ENCODE data around the gene TMEM125.

TMEM125 gene

GRCh38 chr1:43255438-43256210 is 14.2 kb upstream of the TMEM125 start:
- no peak for DNase-seq
- TF ChIP-seq GATA1 (IDR thresholded peaks at IDR 0.05; ENCODE audit: low read depth, low read length) (no peak), POLR2A (IDR thresholded peaks at IDR 0.05; ENCODE audit: low read length) (no peak)

GRCh38 chr1:43256675-43257570 is 12.9 kb upstream of the TMEM125 start:
- no peak for DNase-seq
- no peak for TF ChIP-seq GATA1 (IDR thresholded peaks at IDR 0.05; ENCODE audit: low read depth, low read length)
- no peak for TF ChIP-seq POLR2A (IDR thresholded peaks at IDR 0.05; ENCODE audit: low read length)

GRCh38 chr1:43258370-43258769 is 11.4 kb upstream of the TMEM125 start:
- no peak for TF ChIP-seq POLR2A (IDR thresholded peaks at IDR 0.05; ENCODE audit: low read length)
- TF ChIP-seq GATA1 (IDR thresholded peaks at IDR 0.05; ENCODE audit: low read depth, low read length): no peak

GRCh38 chr1:43265431-43265830 is 4.4 kb upstream of the TMEM125 start:
- no peak for DNase-seq
- TF ChIP-seq POLR2A (IDR thresholded peaks at IDR 0.05; ENCODE audit: low read length) (no peak), GATA1 (IDR thresholded peaks at IDR 0.05; ENCODE audit: low read depth, low read length) (no peak)

More at GRCh38 chr1:43258370-43258769, 11.4 kb upstream of the TMEM125 start:
- DNase-seq: no peak

- TF ChIP-seq GATA1 (IDR thresholded peaks at IDR 0.05; ENCODE audit: low read depth, low read length): no peak
- TF ChIP-seq POLR2A (IDR thresholded peaks at IDR 0.05; ENCODE audit: low read length): no peak
- no peak for DNase-seq
Measured at GRCh38 chr1:43266881-43267280, 2.9 kb upstream of the TMEM125 start.

- TF ChIP-seq POLR2A (IDR thresholded peaks at IDR 0.05; ENCODE audit: low read length) (no peak), GATA1 (IDR thresholded peaks at IDR 0.05; ENCODE audit: low read depth, low read length) (no peak)
- no peak for DNase-seq
Measured at GRCh38 chr1:43267291-43267805, 2.4 kb upstream of the TMEM125 start.

- TF ChIP-seq GATA1 (IDR thresholded peaks at IDR 0.05; ENCODE audit: low read depth, low read length): no peak
- no peak for TF ChIP-seq POLR2A (IDR thresholded peaks at IDR 0.05; ENCODE audit: low read length)
- DNase-seq: no peak
Measured at GRCh38 chr1:43267818-43268425, 1.9 kb upstream of the TMEM125 start.

- DNase-seq: no peak
- TF ChIP-seq GATA1 (IDR thresholded peaks at IDR 0.05; ENCODE audit: low read depth, low read length) (no peak), POLR2A (IDR thresholded peaks at IDR 0.05; ENCODE audit: low read length) (no peak)
Measured at GRCh38 chr1:43270421-43271095, 775 bp downstream of the TMEM125 start.

GRCh38 chr1:43271186-43272118 is 1.7 kb downstream of the TMEM125 start:
- DNase-seq: no peak
- TF ChIP-seq GATA1 (IDR thresholded peaks at IDR 0.05; ENCODE audit: low read depth, low read length): no peak
- TF ChIP-seq POLR2A (IDR thresholded peaks at IDR 0.05; ENCODE audit: low read length): no peak

- DNase-seq: no peak
- no peak for TF ChIP-seq GATA1 (IDR thresholded peaks at IDR 0.05; ENCODE audit: low read depth, low read length)
- TF ChIP-seq POLR2A (IDR thresholded peaks at IDR 0.05; ENCODE audit: low read length): no peak
Measured at GRCh38 chr1:43272161-43272560, 2.4 kb downstream of the TMEM125 start.

GRCh38 chr1:43272576-43273571 is 3.1 kb downstream of the TMEM125 start:
- no peak for DNase-seq
- no peak for TF ChIP-seq POLR2A (IDR thresholded peaks at IDR 0.05; ENCODE audit: low read length)
- TF ChIP-seq GATA1 (IDR thresholded peaks at IDR 0.05; ENCODE audit: low read depth, low read length): no peak
